ENCODE data around the gene FRS3.

DNA sequence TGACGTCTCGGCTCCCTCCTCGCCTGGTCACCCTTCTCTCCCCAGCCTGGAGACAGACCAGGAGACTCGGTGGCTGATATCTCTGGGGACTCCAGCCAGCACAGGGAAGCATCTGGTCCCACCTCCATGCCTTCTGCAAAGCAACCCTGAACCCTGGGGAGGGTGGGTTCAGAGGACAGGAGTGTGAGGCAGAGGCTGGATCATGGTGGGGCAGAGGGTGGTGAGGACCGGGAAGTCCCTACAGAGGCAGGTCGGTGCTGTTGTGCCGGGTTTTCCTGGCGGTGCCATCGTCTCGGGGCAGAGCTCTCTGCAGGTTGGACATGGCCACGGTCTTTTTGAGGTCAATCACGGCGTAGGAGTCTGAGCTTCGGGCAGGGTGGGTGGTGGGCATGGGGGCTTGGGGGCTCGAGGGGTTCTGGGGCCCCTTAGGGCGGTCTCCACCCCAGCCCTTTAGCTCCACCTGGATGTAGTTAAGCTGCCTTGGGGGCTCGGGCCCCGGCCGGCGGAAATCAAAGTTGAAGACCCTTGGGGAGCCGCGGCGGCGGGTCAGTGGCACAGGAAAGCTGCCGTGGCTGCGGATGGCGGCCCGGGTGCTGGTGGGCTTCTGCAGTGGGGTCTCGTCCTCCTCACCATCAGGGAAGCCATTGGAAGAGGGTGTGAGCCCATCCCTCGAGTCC, 9.2 kb downstream of the FRS3 start:
- TF ChIP-seq, protein P1, sequence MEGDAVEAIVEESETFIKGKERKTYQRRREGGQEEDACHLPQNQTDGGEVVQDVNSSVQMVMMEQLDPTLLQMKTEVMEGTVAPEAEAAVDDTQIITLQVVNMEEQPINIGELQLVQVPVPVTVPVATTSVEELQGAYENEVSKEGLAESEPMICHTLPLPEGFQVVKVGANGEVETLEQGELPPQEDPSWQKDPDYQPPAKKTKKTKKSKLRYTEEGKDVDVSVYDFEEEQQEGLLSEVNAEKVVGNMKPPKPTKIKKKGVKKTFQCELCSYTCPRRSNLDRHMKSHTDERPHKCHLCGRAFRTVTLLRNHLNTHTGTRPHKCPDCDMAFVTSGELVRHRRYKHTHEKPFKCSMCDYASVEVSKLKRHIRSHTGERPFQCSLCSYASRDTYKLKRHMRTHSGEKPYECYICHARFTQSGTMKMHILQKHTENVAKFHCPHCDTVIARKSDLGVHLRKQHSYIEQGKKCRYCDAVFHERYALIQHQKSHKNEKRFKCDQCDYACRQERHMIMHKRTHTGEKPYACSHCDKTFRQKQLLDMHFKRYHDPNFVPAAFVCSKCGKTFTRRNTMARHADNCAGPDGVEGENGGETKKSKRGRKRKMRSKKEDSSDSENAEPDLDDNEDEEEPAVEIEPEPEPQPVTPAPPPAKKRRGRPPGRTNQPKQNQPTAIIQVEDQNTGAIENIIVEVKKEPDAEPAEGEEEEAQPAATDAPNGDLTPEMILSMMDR (IDR thresholded peaks at IDR 0.05; ENCODE audit: low read depth, low read length), result no peak
- TF ChIP-seq POLR2A (IDR thresholded peaks at IDR 0.05; ENCODE audit: extremely low read depth, insufficient read length) (no peak), MYC (IDR thresholded peaks at IDR 0.05; ENCODE audit: low read depth, low read length) (no peak)
- TF ChIP-seq, protein P2, sequence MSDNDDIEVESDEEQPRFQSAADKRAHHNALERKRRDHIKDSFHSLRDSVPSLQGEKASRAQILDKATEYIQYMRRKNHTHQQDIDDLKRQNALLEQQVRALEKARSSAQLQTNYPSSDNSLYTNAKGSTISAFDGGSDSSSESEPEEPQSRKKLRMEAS (IDR thresholded peaks at IDR 0.05; ENCODE audit: low read depth, low read length), result no peak
